HEK293 (cell line): Measurements from ENCODE around the gene GRK5.

Source experiments
- CTCF ChIA-PET: fragments of 350-600 bp; formaldehyde crosslinking; extraction: SDS; loops from one replicate; lab custom pipeline; 2021; ENCODE audit warnings: antibody characterized with exemption; lab: Yijun Ruan, JAX
- POLR2A ChIA-PET: fragments of 300-600 bp; formaldehyde crosslinking; extraction: SDS; loops from one replicate; lab custom pipeline; 2020; ENCODE audit warnings: antibody characterized with exemption, inconsistent platforms; lab: Yijun Ruan, JAX
- H3K27ac ChIP-seq: fragments of 200-500 bp; sonication (Bioruptor generic); 2 replicates; pipeline ENCODE4 v1.5.1; 2014; ENCODE audit warnings: low read depth, low read length, control low read depth, inconsistent platforms; ENCODE audit errors: extremely low read depth
- H3K36me3 ChIP-seq, 2 experiments: fragments of 200-500 bp in 1 of 2; sonication (Bioruptor generic) in 1 of 2; 1 replicate in 1 of 2; 2 replicates in 1 of 2; pipeline ENCODE4 v1.5.1; 2014 to 2017; ENCODE audit warnings: inconsistent platforms in 2 of 2, low read length in 2 of 2; ENCODE audit not compliant: control insufficient read depth in 2 of 2, insufficient read depth in 1 of 2
- H3K4me1 ChIP-seq: fragments of 200-500 bp; sonication (Bioruptor generic); 2 replicates; pipeline ENCODE4 v1.5.1; 2014; ENCODE audit warnings: mild to moderate bottlenecking, low read length, inconsistent platforms; ENCODE audit not compliant: control insufficient read depth, insufficient read depth
- H3K4me3 ChIP-seq: 2 replicates; pipeline ENCODE4 v1.5.1; 2011; ENCODE audit warnings: low read depth, mild to moderate bottlenecking, control low read depth, low read length, moderate library complexity
- H3K9me3 ChIP-seq: fragments of 200-500 bp; sonication (Bioruptor generic); 2 replicates; pipeline ENCODE4 v1.5.1; 2014; ENCODE audit warnings: low read depth, low read length, inconsistent platforms; ENCODE audit not compliant: control insufficient read depth, insufficient read depth
- BCL11B ChIP-seq: fragments of 450-650 bp; formaldehyde crosslinking; IDR thresholded peaks from 2 replicates; pipeline ENCODE4 v1.5.1; 2016; ENCODE audit warnings: low read depth, missing biosample characterization, missing genetic modification characterization
- HOXA7 ChIP-seq: sonication (generic); formaldehyde crosslinking; IDR thresholded peaks from 2 replicates; pipeline ENCODE4 v1.8.1; 2022; ENCODE audit warnings: missing genetic modification reagents, borderline replicate concordance
- INSM2 ChIP-seq: fragments of 450-650 bp; formaldehyde crosslinking; IDR thresholded peaks from 2 replicates; pipeline ENCODE4 v1.5.1; 2016; ENCODE audit warnings: missing biosample characterization, missing genetic modification characterization
- YY1 ChIP-seq: fragments of 450-650 bp; formaldehyde crosslinking; IDR thresholded peaks from 2 replicates; pipeline ENCODE4 v1.5.1; 2018; ENCODE audit warnings: missing biosample characterization, missing genetic modification characterization
- ZBTB7A ChIP-seq: fragments of 450-650 bp; formaldehyde crosslinking; IDR thresholded peaks from 2 replicates; pipeline ENCODE4 v1.5.1; 2016; ENCODE audit warnings: low read depth, missing biosample characterization, missing genetic modification characterization
- ZFP3 ChIP-seq: fragments of 450-650 bp; formaldehyde crosslinking; IDR thresholded peaks from 2 replicates; pipeline ENCODE4 v1.5.1; 2016; ENCODE audit warnings: low read depth, missing biosample characterization, missing genetic modification characterization
- ZNF19 ChIP-seq: fragments of 450-650 bp; formaldehyde crosslinking; IDR thresholded peaks from 2 replicates; pipeline ENCODE4; 2016; ENCODE audit warnings: missing biosample characterization, missing genetic modification characterization, low read depth
- ZNF2 ChIP-seq: fragments of 450-650 bp; formaldehyde crosslinking; IDR thresholded peaks from 2 replicates; pipeline ENCODE4 v1.5.1; 2016; ENCODE audit warnings: missing biosample characterization, missing genetic modification characterization
- ZNF202 ChIP-seq: fragments of 450-650 bp; formaldehyde crosslinking; IDR thresholded peaks from 2 replicates; pipeline ENCODE4 v1.5.1; 2016; ENCODE audit warnings: missing biosample characterization, missing genetic modification characterization, borderline replicate concordance
- ZNF366 ChIP-seq: fragments of 450-650 bp; formaldehyde crosslinking; conservative IDR thresholded peaks from 2 replicates; pipeline ENCODE4 v1.5.1; 2016; ENCODE audit warnings: missing biosample characterization, missing genetic modification characterization
- ZNF391 ChIP-seq: fragments of 450-650 bp; formaldehyde crosslinking; IDR thresholded peaks from 2 replicates; pipeline ENCODE4 v1.5.1; 2016; ENCODE audit warnings: low read depth, missing biosample characterization, missing genetic modification characterization, borderline replicate concordance
- ZNF404 ChIP-seq: fragments of 450-650 bp; formaldehyde crosslinking; IDR thresholded peaks from 2 replicates; pipeline ENCODE4 v1.5.1; 2017; ENCODE audit warnings: missing biosample characterization, missing genetic modification characterization
- ZNF555 ChIP-seq: fragments of 450-650 bp; formaldehyde crosslinking; conservative IDR thresholded peaks from 2 replicates; pipeline ENCODE4 v1.5.1; 2017; ENCODE audit warnings: missing biosample characterization, mild to moderate bottlenecking, missing genetic modification characterization, inconsistent platforms
- ZNF596 ChIP-seq: fragments of 450-650 bp; IDR thresholded peaks from 2 replicates; pipeline ENCODE4 v1.5.0; 2018; ENCODE audit warnings: missing biosample characterization, mild to moderate bottlenecking, missing genetic modification characterization, moderate library complexity
- ZNF624 ChIP-seq: fragments of 450-650 bp; formaldehyde crosslinking; IDR thresholded peaks from 2 replicates; pipeline ENCODE4 v1.5.1; 2017; ENCODE audit warnings: missing biosample characterization, missing genetic modification characterization
- TF ChIP-seq, protein P1 (sequence below): fragments of 450-650 bp; formaldehyde crosslinking; IDR thresholded peaks from 2 replicates; pipeline ENCODE4 v1.5.1; 2017; ENCODE audit warnings: missing biosample characterization, missing genetic modification characterization
- TF ChIP-seq, protein P2 (sequence below): fragments of 450-650 bp; formaldehyde crosslinking; optimal IDR thresholded peaks from 2 replicates; pipeline ENCODE3; 2016; ENCODE audit warnings: missing biosample characterization, mild to moderate bottlenecking, missing genetic modification characterization
- TF ChIP-seq, protein P3 (sequence below): fragments of 450-650 bp; formaldehyde crosslinking; IDR thresholded peaks from 2 replicates; pipeline ENCODE4 v1.5.1; 2016; ENCODE audit warnings: missing biosample characterization, missing genetic modification characterization

GRK5 gene

GRCh38 chr10:119347181-119347974, 140.0 kb downstream of the GRK5 start:
- Histone ChIP-seq H3K4me1 (no peaks in the 10 kb centered on the region), H3K9me3 (no peaks in the 10 kb centered on the region)
- POLR2A ChIA-PET, result no interaction called here
- CTCF ChIA-PET, result no interaction called here
- no peak for TF ChIP-seq ZNF624 (tag by site-specific recombination)
- TF ChIP-seq, protein P1, sequence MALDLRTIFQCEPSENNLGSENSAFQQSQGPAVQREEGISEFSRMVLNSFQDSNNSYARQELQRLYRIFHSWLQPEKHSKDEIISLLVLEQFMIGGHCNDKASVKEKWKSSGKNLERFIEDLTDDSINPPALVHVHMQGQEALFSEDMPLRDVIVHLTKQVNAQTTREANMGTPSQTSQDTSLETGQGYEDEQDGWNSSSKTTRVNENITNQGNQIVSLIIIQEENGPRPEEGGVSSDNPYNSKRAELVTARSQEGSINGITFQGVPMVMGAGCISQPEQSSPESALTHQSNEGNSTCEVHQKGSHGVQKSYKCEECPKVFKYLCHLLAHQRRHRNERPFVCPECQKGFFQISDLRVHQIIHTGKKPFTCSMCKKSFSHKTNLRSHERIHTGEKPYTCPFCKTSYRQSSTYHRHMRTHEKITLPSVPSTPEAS (tag by site-specific recombination), result peak; percentile 76
- TF ChIP-seq, protein P2, sequence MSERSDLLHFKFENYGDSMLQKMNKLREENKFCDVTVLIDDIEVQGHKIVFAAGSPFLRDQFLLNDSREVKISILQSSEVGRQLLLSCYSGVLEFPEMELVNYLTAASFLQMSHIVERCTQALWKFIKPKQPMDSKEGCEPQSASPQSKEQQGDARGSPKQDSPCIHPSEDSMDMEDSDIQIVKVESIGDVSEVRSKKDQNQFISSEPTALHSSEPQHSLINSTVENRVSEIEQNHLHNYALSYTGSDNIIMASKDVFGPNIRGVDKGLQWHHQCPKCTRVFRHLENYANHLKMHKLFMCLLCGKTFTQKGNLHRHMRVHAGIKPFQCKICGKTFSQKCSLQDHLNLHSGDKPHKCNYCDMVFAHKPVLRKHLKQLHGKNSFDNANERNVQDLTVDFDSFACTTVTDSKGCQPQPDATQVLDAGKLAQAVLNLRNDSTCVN (tag by site-specific recombination), result peak; percentile 10
- TF ChIP-seq, all 188 proteins: peak for 2
- no peak overlapping the region for H3K27ac ChIP-seq
- H3K4me3 ChIP-seq, result no peak overlapping the region
- no peaks in the 10 kb centered on the region for H3K36me3 ChIP-seq

DNA sequence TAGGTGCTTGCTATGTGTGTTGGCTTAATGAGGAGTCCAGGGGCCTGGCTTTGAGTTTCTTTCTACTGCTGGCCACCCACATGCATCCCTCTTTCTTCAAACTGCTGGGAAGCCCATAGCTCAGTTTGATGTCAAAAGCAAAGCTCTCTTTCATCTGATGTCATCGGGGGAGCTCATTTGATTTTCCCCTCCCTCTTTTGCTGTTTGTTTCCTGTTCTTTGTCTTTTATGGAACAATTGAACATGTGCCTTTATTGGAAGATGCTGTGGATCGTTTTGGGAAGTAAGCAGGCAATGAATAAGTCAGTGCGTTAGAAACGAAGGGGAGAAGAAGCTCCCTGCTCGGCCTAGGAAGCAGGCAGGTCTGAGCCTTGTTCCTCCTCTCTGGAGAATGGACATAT, 140.7 kb downstream of the GRK5 start:
- no peak overlapping the region for H3K27ac ChIP-seq
- POLR2A ChIA-PET, result no interaction called here
- H3K4me3 ChIP-seq, result no peak overlapping the region
- TF ChIP-seq INSM2 (tag by site-specific recombination) (no peak), ZNF202 (tag by site-specific recombination) (no peak), ZNF19 (tag by site-specific recombination) (no peak), ZNF2 (no peak), ZNF596 (tag by site-specific recombination) (no peak), ZNF366 (tag by site-specific recombination) (no peak), ZNF404 (tag by site-specific recombination) (no peak), BCL11B (tag by site-specific recombination) (no peak), YY1 (no peak), ZBTB7A (no peak), HOXA7 (no peak), ZNF555 (tag by site-specific recombination) (no peak), ZNF391 (no peak), ZFP3 (tag by site-specific recombination) (no peak)
- TF ChIP-seq, protein P3, sequence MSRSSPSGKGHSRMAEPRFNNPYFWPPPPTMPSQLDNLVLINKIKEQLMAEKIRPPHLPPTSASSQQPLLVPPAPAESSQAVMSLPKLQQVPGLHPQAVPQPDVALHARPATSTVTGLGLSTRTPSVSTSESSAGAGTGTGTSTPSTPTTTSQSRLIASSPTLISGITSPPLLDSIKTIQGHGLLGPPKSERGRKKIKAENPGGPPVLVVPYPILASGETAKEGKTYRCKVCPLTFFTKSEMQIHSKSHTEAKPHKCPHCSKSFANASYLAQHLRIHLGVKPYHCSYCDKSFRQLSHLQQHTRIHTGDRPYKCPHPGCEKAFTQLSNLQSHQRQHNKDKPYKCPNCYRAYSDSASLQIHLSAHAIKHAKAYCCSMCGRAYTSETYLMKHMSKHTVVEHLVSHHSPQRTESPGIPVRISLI (tag by site-specific recombination), result no peak
- H3K4me1 ChIP-seq, result no peaks in the 10 kb centered on the region
- H3K9me3 ChIP-seq, result no peaks in the 10 kb centered on the region
- CTCF ChIA-PET, result interaction anchor here (0.6 kb wide), 1 partner anchor 158 kb away, joined by 4 read pairs; no protein-coding TSS in a partner anchor
- no peaks in the 10 kb centered on the region for H3K36me3 ChIP-seq
